ENCODE measurements around the gene HTR2A. TPM values are rescaled to one million over a fixed set of nuclear protein-coding genes. Genes with fewer than 3 reads are reported as not detected.

HTR2A gene
- total RNA-seq, 1 donor from 2014 or later: not detected

DNA sequence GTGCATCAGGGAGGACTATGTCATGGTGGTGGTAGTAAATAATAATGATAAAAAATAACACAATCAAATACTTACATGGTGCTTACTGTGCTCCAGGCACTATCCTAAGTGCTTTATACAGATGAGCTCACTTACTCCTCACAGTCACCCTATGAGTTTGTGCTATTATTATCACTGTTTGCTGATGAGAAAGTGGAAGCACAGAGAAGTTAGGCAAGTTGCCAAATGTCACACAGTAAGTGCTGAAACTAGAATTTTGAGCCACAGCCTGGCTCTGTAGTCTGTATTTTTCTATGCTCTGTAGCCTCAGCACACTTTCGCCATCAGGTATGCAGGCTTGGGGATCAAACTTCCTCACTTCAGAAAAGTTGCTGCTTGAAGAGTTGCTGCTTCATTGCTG is 46.6 kb downstream of the HTR2A start:
- peaks cover 2% of the 10 kb centered on the region for H3K4me1 Mint-ChIP-seq (ENCODE audit: low read depth, unreplicated experiment)
- no peaks in the 10 kb centered on the region for H3K36me3 Mint-ChIP-seq (ENCODE audit: low read depth, unreplicated experiment)
- no peaks in the 10 kb centered on the region for H3K36me3 ChIP-seq (ENCODE audit: insufficient read depth, low read length)
- no peak overlapping the region for H2AFZ ChIP-seq (ENCODE audit: low read depth, low read length)
- H3K9me3 Mint-ChIP-seq (ENCODE audit: unreplicated experiment): no peaks in the 10 kb centered on the region
- DNase-seq (ENCODE audit: low read depth) (no peak), FAIRE-seq (no peak)
- no peak for TF ChIP-seq EZH2 (IDR thresholded peaks at IDR 0.05; ENCODE audit: insufficient read depth, low read length)
- TF ChIP-seq, protein P1, sequence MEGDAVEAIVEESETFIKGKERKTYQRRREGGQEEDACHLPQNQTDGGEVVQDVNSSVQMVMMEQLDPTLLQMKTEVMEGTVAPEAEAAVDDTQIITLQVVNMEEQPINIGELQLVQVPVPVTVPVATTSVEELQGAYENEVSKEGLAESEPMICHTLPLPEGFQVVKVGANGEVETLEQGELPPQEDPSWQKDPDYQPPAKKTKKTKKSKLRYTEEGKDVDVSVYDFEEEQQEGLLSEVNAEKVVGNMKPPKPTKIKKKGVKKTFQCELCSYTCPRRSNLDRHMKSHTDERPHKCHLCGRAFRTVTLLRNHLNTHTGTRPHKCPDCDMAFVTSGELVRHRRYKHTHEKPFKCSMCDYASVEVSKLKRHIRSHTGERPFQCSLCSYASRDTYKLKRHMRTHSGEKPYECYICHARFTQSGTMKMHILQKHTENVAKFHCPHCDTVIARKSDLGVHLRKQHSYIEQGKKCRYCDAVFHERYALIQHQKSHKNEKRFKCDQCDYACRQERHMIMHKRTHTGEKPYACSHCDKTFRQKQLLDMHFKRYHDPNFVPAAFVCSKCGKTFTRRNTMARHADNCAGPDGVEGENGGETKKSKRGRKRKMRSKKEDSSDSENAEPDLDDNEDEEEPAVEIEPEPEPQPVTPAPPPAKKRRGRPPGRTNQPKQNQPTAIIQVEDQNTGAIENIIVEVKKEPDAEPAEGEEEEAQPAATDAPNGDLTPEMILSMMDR (IDR thresholded peaks at IDR 0.05; ENCODE audit: insufficient read depth, low read depth, low read length): no peak
- no peak overlapping the region for H3K9ac ChIP-seq (ENCODE audit: low read length)
- no peak overlapping the region for H3K4me3 ChIP-seq (ENCODE audit: insufficient read depth, low read depth, low read length)
- no peaks in the 10 kb centered on the region for H3K79me2 ChIP-seq (ENCODE audit: insufficient read depth, low read length)
- H3K4me3 Mint-ChIP-seq (ENCODE audit: unreplicated experiment): no peak overlapping the region
- peaks cover 6% of the 10 kb centered on the region for H3K27me3 Mint-ChIP-seq (ENCODE audit: low read depth, unreplicated experiment)
- no peaks in the 10 kb centered on the region for H3K9me3 ChIP-seq (ENCODE audit: insufficient read depth, low read depth, low read length)
- no peak overlapping the region for H3K27ac ChIP-seq (ENCODE audit: low read depth, low read length)
- H4K20me1 ChIP-seq (ENCODE audit: insufficient read depth, low read length): no peaks in the 10 kb centered on the region
- H3K27me3 ChIP-seq (ENCODE audit: insufficient read depth, low read length): no peaks in the 10 kb centered on the region
- no peaks in the 10 kb centered on the region for H3K4me1 ChIP-seq (ENCODE audit: insufficient read depth, low read length)
- H3K27ac Mint-ChIP-seq (ENCODE audit: unreplicated experiment): no peak overlapping the region
- no peak overlapping the region for H3K4me2 ChIP-seq (ENCODE audit: low read length)

DNA sequence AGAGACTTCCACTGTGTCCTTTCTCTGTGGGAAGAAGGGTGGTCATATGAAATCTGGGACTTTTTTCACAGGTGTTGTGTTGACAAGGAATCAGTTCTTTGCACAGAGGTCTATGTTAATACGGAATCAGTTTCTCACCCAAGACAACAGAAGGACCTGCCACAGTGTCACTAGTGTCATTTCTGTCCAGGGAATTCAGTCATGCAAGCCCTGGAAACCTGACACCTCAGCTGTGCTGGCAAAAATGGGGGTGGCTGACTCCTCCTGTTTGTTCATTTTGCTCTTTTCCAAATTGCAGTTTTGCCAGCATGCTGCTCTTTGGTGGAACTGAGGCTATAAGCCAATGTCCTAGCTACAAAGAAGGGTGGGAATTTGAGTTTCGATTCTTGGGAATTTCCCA is 50.1 kb downstream of the HTR2A start:
- no peak overlapping the region for H2AFZ ChIP-seq (ENCODE audit: low read depth, low read length)
- H3K4me2 ChIP-seq (ENCODE audit: low read length): no peak overlapping the region
- Mint-ChIP-seq H3K9me3 (ENCODE audit: unreplicated experiment) (peaks cover 4% of the 10 kb centered on the region), H3K27ac (ENCODE audit: unreplicated experiment) (no peak overlapping the region), H3K36me3 (ENCODE audit: low read depth, unreplicated experiment) (no peaks in the 10 kb centered on the region), H3K4me3 (ENCODE audit: unreplicated experiment) (no peak overlapping the region), H3K4me1 (ENCODE audit: low read depth, unreplicated experiment) (peaks cover 2% of the 10 kb centered on the region), H3K27me3 (ENCODE audit: low read depth, unreplicated experiment) (peaks cover 2% of the 10 kb centered on the region)
- H3K79me2 ChIP-seq (ENCODE audit: insufficient read depth, low read length): no peaks in the 10 kb centered on the region
- H3K27me3 ChIP-seq (ENCODE audit: insufficient read depth, low read length): no peaks in the 10 kb centered on the region
- H4K20me1 ChIP-seq (ENCODE audit: insufficient read depth, low read length): no peaks in the 10 kb centered on the region
- no peaks in the 10 kb centered on the region for H3K9me3 ChIP-seq (ENCODE audit: insufficient read depth, low read depth, low read length)
- no peak overlapping the region for H3K27ac ChIP-seq (ENCODE audit: low read depth, low read length)
- no peaks in the 10 kb centered on the region for H3K4me1 ChIP-seq (ENCODE audit: insufficient read depth, low read length)
- TF ChIP-seq, protein P1 (IDR thresholded peaks at IDR 0.05; ENCODE audit: insufficient read depth, low read depth, low read length): no peak
- no peak for TF ChIP-seq EZH2 (IDR thresholded peaks at IDR 0.05; ENCODE audit: insufficient read depth, low read length)
- DNase-seq (ENCODE audit: low read depth) (no peak), FAIRE-seq (no peak)
- no peak overlapping the region for H3K9ac ChIP-seq (ENCODE audit: low read length)
- no peaks in the 10 kb centered on the region for H3K36me3 ChIP-seq (ENCODE audit: insufficient read depth, low read length)
- no peak overlapping the region for H3K4me3 ChIP-seq (ENCODE audit: insufficient read depth, low read depth, low read length)

DNA sequence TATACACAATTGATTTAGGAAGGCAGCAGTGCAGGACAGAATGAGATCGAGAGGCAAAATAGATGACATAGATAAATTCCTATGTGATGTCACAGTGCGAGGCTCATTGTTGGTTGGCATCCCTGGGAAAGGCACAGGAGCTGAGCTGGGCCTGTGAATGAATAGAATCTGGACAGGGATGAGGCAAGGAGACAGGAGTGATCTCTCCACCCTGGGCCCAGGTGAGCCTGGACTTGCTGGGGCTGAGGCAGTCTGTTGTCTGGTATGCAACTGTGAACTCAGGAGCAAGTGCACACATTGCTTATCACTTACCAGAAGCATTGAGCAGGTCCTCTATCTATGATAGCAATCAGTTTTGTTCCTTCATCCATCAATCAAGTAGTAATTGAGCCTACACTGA is 51.7 kb downstream of the HTR2A start:
- H3K9me3 ChIP-seq (ENCODE audit: insufficient read depth, low read depth, low read length): no peaks in the 10 kb centered on the region
- no peak overlapping the region for H3K9ac ChIP-seq (ENCODE audit: low read length)
- H3K27me3 ChIP-seq (ENCODE audit: insufficient read depth, low read length): no peaks in the 10 kb centered on the region
- TF ChIP-seq, protein P1 (IDR thresholded peaks at IDR 0.05; ENCODE audit: insufficient read depth, low read depth, low read length): no peak
- TF ChIP-seq EZH2 (IDR thresholded peaks at IDR 0.05; ENCODE audit: insufficient read depth, low read length): no peak
- DNase-seq (ENCODE audit: low read depth) (no peak), FAIRE-seq (no peak)
- no peak overlapping the region for H3K4me2 ChIP-seq (ENCODE audit: low read length)
- no peak overlapping the region for H3K27ac ChIP-seq (ENCODE audit: low read depth, low read length)
- Mint-ChIP-seq H3K27me3 (ENCODE audit: low read depth, unreplicated experiment) (peaks cover 1% of the 10 kb centered on the region), H3K4me3 (ENCODE audit: unreplicated experiment) (no peak overlapping the region), H3K27ac (ENCODE audit: unreplicated experiment) (no peak overlapping the region), H3K4me1 (ENCODE audit: low read depth, unreplicated experiment) (peaks cover 2% of the 10 kb centered on the region), H3K9me3 (ENCODE audit: unreplicated experiment) (peaks cover 4% of the 10 kb centered on the region), H3K36me3 (ENCODE audit: low read depth, unreplicated experiment) (no peaks in the 10 kb centered on the region)
- no peaks in the 10 kb centered on the region for H4K20me1 ChIP-seq (ENCODE audit: insufficient read depth, low read length)
- H3K4me1 ChIP-seq (ENCODE audit: insufficient read depth, low read length): no peaks in the 10 kb centered on the region
- no peak overlapping the region for H3K4me3 ChIP-seq (ENCODE audit: insufficient read depth, low read depth, low read length)
- H3K79me2 ChIP-seq (ENCODE audit: insufficient read depth, low read length): no peaks in the 10 kb centered on the region
- H3K36me3 ChIP-seq (ENCODE audit: insufficient read depth, low read length): no peaks in the 10 kb centered on the region
- H2AFZ ChIP-seq (ENCODE audit: low read depth, low read length): no peak overlapping the region
